GM12878 (cell line): Measurements from ENCODE around the gene PPP1R14D. TPM values are rescaled to one million over a fixed set of nuclear protein-coding genes. Genes with fewer than 3 reads are reported as not detected.

Experiments used
- ATAC-seq: fragments of 200-7000 bp; cut with Tn5 transposase; 3 replicates; pipeline ENCODE4 v1.9.1; 2020; ENCODE audit warnings: mild to moderate bottlenecking, moderate library complexity
- BruUV-seq: library from RNA; stranded (reverse); fragments of 400-500 nt; replicated peaks from 2 replicates; lab custom pipeline; 2021; lab: Mats Ljungman, UMichigan
- CTCF ChIA-PET: fragments of 300-600 bp; sonication (Branson Sonifier 250); formaldehyde crosslinking; extraction: SDS; loops from one replicate; lab custom pipeline; 2021; ENCODE audit warnings: inconsistent platforms; lab: Yijun Ruan, JAX
- POLR2A ChIA-PET: fragments of 350-600 bp; formaldehyde crosslinking; extraction: SDS; loops from one replicate; lab custom pipeline; 2021; ENCODE audit warnings: inconsistent platforms; lab: Charles Lee
- RAD21 ChIA-PET: fragments of 300-600 bp; sonication (Branson Sonifier 250); formaldehyde crosslinking; loops from one replicate; lab custom pipeline; 2023; ENCODE audit warnings: antibody characterized with exemption; ENCODE audit not compliant: unreplicated experiment; lab: Charles Lee
- SMC1A ChIA-PET: fragments of 300-600 bp; sonication (Branson Sonifier 250); formaldehyde crosslinking; loops from one replicate; lab custom pipeline; 2023; ENCODE audit not compliant: unreplicated experiment, uncharacterized antibody; lab: Charles Lee
- DNase-seq: peaks from one replicate; pipeline ENCODE4 v3.0.0-alpha.2; 2011; ENCODE audit warnings: low read depth, low spot score
- FAIRE-seq: peaks from 3 replicates; lab custom pipeline; 2011; peaks lifted over from hg19 to GRCh38; lab: Jason Lieb, UNC
- H2AFZ ChIP-seq: 2 replicates; pipeline ENCODE4 v1.6.0; 2011; ENCODE audit warnings: low read depth, low read length, control low read depth; ENCODE audit not compliant: control insufficient read depth
- H3K27ac ChIP-seq: 2 replicates; pipeline ENCODE4 v1.5.1; 2011; ENCODE audit warnings: control low read depth; ENCODE audit not compliant: control insufficient read depth, insufficient read depth
- H3K27me3 ChIP-seq, 2 experiments: replicated peaks in 1 of 2; 2 replicates each; pipeline versions ENCODE4 v1.6.0 to v1.6.1; 2011; ENCODE audit warnings: low read length in 1 of 2; ENCODE audit not compliant: control insufficient read depth in 2 of 2, insufficient read depth in 2 of 2
- H3K36me3 ChIP-seq, 2 experiments: 2 replicates each; pipeline ENCODE4 v1.5.1; 2011; ENCODE audit warnings: low read length in 1 of 2; ENCODE audit not compliant: control insufficient read depth in 2 of 2, insufficient read depth in 2 of 2
- H3K4me1 ChIP-seq: 2 replicates; pipeline ENCODE4 v1.6.1; 2011; ENCODE audit warnings: mild to moderate bottlenecking, low read length, moderate library complexity, mixed read lengths; ENCODE audit not compliant: control insufficient read depth, insufficient read depth
- H3K4me2 ChIP-seq: 2 replicates; pipeline ENCODE4 v1.6.0; 2011; ENCODE audit warnings: control low read depth; ENCODE audit not compliant: control insufficient read depth, insufficient read depth
- H3K4me3 ChIP-seq: fragments of 200-600 bp; sonication (generic); 2 replicates; pipeline ENCODE4 v1.5.1; 2016
- H3K79me2 ChIP-seq: 2 replicates; pipeline ENCODE4 v1.6.0; 2011; ENCODE audit warnings: low read length; ENCODE audit not compliant: control insufficient read depth, insufficient read depth
- H3K9ac ChIP-seq: 2 replicates; pipeline ENCODE4 v1.8.0; 2011; ENCODE audit warnings: low read length, control low read depth, mixed read lengths; ENCODE audit not compliant: control insufficient read depth, insufficient read depth
- H3K9me3 ChIP-seq: replicated peaks from 3 replicates; pipeline ENCODE4 v1.5.1; 2011; ENCODE audit warnings: mild to moderate bottlenecking, low read length; ENCODE audit not compliant: control insufficient read depth, insufficient read depth
- H4K20me1 ChIP-seq: 2 replicates; pipeline ENCODE4 v1.6.0; 2011; ENCODE audit not compliant: control insufficient read depth, insufficient read depth
- CEBPB ChIP-seq, 2 experiments: fragments of 150-350 bp in 1 of 2; IDR thresholded peaks; 2 replicates each; pipeline ENCODE4 v1.6.1; 2012 to 2014; ENCODE audit warnings: low read depth in 2 of 2, low read length in 2 of 2, borderline replicate concordance in 1 of 2, inconsistent platforms in 1 of 2
- EED ChIP-seq: sonication (generic); IDR thresholded peaks from 2 replicates; pipeline ENCODE4 v1.6.1; 2016; ENCODE audit warnings: antibody characterized with exemption, low read depth
- GATAD2B ChIP-seq: fragments of 450-650 bp; conservative IDR thresholded peaks from 2 replicates; pipeline ENCODE4 v1.6.1; 2017; ENCODE audit warnings: low read depth, mild to moderate bottlenecking, moderate library complexity
- HDAC2 ChIP-seq: fragments of 200-600 bp; sonication (generic); IDR thresholded peaks from 2 replicates; pipeline ENCODE4 v1.6.1; 2017
- NR2C1 ChIP-seq: fragments of 450-650 bp; IDR thresholded peaks from 2 replicates; pipeline ENCODE4 v1.6.1; 2017; ENCODE audit warnings: antibody characterized with exemption, mild to moderate bottlenecking, moderate library complexity
- SMARCA5 ChIP-seq: fragments of 450-650 bp; IDR thresholded peaks from 2 replicates; pipeline ENCODE4 v1.6.1; 2017; ENCODE audit warnings: mild to moderate bottlenecking
- ZBTB40 ChIP-seq: fragments of 450-650 bp; IDR thresholded peaks from 2 replicates; pipeline ENCODE4 v1.6.1; 2016; ENCODE audit warnings: mild to moderate bottlenecking, moderate library complexity, borderline replicate concordance
- WGBS: methylation state at CpG from one replicate; pipeline ENCODE4 v1.1.6; 2016; ENCODE audit warnings: low lambda C conversion rate; ENCODE audit not compliant: insufficient replicate concordance, insufficient coverage; ENCODE audit errors: missing lambda C conversion rate; 5-methylcytosine and 5-hydroxymethylcytosine counted together
- in situ Hi-C: fragments of 300-500 bp; cut with MboI; formaldehyde crosslinking; loops from 9 replicates; pipeline ENCODE4 v1.14.3; 2018; ENCODE audit warnings: mixed read lengths
- intact Hi-C: fragments of 100-400 bp; cut with micrococcal nuclease; formaldehyde crosslinking; loops from one replicate; pipeline ENCODE4 v1.14.2; 2022; ENCODE audit not compliant: unreplicated experiment
- polyA plus RNA-seq, 11 experiments: library from polyadenylated mRNA; depleted of rRNA in 4 of 11; unstranded in 6 of 11; stranded (reverse) in 5 of 11; fragments of >200 nt; fragmentation: Nextera tagmentation in 4 of 11; fragmentation: Illumina TruSeq in 1 of 11; extraction: Ambion mirVana in 4 of 11; extraction: Trizol in 1 of 11; gene quantifications; 1 replicate in 1 of 11; 2 replicates in 10 of 11; pipeline versions ENCODE4 v1.2.1 to v1.2.3, GENCODE V29; 2011 to 2016; ENCODE audit warnings: inconsistent platforms in 2 of 11, missing spikeins in 2 of 11, low read depth in 1 of 11
- total RNA-seq, 4 experiments: library from RNA; depleted of rRNA in 3 of 4; stranded (reverse); fragments of >200 nt in 3 of 4; fragmentation: Illumina TruSeq in 1 of 4; extraction: Trizol in 1 of 4; gene quantifications; 2 replicates each; pipeline versions ENCODE4 v1.2.1 to v1.2.3, GENCODE V29; 2013 to 2021
- TF ChIP-seq, protein P1 (sequence below): fragments of 450-650 bp; IDR thresholded peaks from 2 replicates; pipeline ENCODE4 v1.6.1; 2018; ENCODE audit warnings: mild to moderate bottlenecking, low read depth, moderate library complexity; ENCODE audit not compliant: partially characterized antibody
- TF ChIP-seq, protein P2 (sequence below): fragments of 150-350 bp; IDR thresholded peaks from 2 replicates; pipeline ENCODE4 v1.6.1; 2016; ENCODE audit warnings: low read depth, low read length
- TF ChIP-seq, protein P3 (sequence below): fragments of 450-650 bp; IDR thresholded peaks from 2 replicates; pipeline ENCODE4 v1.6.1; 2016; ENCODE audit warnings: mild to moderate bottlenecking

The PPP1R14D gene
- total and polyA plus RNA-seq, 10 of the 15 experiments (the other 5 are each of a cell fraction or from before 2014, with no cell fraction given): 0.10 TPM; not detected in 9

GRCh38 chr15:40807888-40808461 lies 20.5 kb downstream of the PPP1R14D start:
- Histone ChIP-seq H3K4me1 (peaks cover 15% of the 10 kb centered on the region; the same call in 1 of the 2 replicates), H2AFZ (peak overlapping the region; percentile 48), H3K36me3 (peaks cover 0 to 3% of the 10 kb centered on the region in 2 experiments; a peak in 2 of 4 replicates), H3K9me3 (no peaks in the 10 kb centered on the region), H4K20me1 (no peaks in the 10 kb centered on the region), H3K9ac (peak overlapping the region; percentile 69), H3K27ac (peak overlapping the region; percentile 40; the same call in 1 of the 2 replicates), H3K27me3 (no peaks in the 10 kb centered on the region), H3K79me2 (peaks cover 22% of the 10 kb centered on the region), H3K4me2 (peak overlapping the region; percentile 94), H3K4me3 (peak overlapping the region; percentile 79)
- ATAC-seq (peak; percentile 1; the same call in 2 of the 3 replicates), DNase-seq (no peak), FAIRE-seq (no peak)
- RAD21 ChIA-PET: interaction anchor here (1.0 to 3.3 kb wide), 7 partner anchors 36 to 86 kb away, joined by 3 to 19 read pairs (median 7); partner anchors contain the start of genes RHOV, SPINT1 and VPS18
- POLR2A ChIA-PET: interaction anchor here (0.8 to 2.3 kb wide), 10 partner anchors 14 to 243 kb away, joined by 3 to 10 read pairs (median 4); partner anchors contain the start of genes CCDC32, RAD51 and RHOV
- in situ Hi-C loops: no loop called here
- BruUV-seq: TSS peak; percentile 61
- intact Hi-C loops: loop anchor here (5.0 kb wide), 1 partner anchor 39 kb away; no protein-coding TSS in a partner anchor
- CTCF ChIA-PET: interaction anchor here (0.6 to 3.7 kb wide), 6 partner anchors 15 to 708 kb away, joined by 3 to 19 read pairs (median 6); partner anchors contain the start of gene VPS18
- SMC1A ChIA-PET: interaction anchor here (1.1 to 2.2 kb wide), 5 partner anchors 40 to 84 kb away, joined by 3 to 7 read pairs (median 6); no protein-coding TSS in a partner anchor
- 3% methylated on average over 19 of the region's 19 CpGs for WGBS
- 0 out of 2 replicates have a peak, but pooled peaks have one; percentile 0 for TF ChIP-seq GATAD2B
- TF ChIP-seq HDAC2: no peak
- no peak for TF ChIP-seq EED
- TF ChIP-seq, protein P1, sequence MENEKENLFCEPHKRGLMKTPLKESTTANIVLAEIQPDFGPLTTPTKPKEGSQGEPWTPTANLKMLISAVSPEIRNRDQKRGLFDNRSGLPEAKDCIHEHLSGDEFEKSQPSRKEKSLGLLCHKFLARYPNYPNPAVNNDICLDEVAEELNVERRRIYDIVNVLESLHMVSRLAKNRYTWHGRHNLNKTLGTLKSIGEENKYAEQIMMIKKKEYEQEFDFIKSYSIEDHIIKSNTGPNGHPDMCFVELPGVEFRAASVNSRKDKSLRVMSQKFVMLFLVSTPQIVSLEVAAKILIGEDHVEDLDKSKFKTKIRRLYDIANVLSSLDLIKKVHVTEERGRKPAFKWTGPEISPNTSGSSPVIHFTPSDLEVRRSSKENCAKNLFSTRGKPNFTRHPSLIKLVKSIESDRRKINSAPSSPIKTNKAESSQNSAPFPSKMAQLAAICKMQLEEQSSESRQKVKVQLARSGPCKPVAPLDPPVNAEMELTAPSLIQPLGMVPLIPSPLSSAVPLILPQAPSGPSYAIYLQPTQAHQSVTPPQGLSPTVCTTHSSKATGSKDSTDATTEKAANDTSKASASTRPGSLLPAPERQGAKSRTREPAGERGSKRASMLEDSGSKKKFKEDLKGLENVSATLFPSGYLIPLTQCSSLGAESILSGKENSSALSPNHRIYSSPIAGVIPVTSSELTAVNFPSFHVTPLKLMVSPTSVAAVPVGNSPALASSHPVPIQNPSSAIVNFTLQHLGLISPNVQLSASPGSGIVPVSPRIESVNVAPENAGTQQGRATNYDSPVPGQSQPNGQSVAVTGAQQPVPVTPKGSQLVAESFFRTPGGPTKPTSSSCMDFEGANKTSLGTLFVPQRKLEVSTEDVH: peak; percentile 56
- TF ChIP-seq, protein P2, sequence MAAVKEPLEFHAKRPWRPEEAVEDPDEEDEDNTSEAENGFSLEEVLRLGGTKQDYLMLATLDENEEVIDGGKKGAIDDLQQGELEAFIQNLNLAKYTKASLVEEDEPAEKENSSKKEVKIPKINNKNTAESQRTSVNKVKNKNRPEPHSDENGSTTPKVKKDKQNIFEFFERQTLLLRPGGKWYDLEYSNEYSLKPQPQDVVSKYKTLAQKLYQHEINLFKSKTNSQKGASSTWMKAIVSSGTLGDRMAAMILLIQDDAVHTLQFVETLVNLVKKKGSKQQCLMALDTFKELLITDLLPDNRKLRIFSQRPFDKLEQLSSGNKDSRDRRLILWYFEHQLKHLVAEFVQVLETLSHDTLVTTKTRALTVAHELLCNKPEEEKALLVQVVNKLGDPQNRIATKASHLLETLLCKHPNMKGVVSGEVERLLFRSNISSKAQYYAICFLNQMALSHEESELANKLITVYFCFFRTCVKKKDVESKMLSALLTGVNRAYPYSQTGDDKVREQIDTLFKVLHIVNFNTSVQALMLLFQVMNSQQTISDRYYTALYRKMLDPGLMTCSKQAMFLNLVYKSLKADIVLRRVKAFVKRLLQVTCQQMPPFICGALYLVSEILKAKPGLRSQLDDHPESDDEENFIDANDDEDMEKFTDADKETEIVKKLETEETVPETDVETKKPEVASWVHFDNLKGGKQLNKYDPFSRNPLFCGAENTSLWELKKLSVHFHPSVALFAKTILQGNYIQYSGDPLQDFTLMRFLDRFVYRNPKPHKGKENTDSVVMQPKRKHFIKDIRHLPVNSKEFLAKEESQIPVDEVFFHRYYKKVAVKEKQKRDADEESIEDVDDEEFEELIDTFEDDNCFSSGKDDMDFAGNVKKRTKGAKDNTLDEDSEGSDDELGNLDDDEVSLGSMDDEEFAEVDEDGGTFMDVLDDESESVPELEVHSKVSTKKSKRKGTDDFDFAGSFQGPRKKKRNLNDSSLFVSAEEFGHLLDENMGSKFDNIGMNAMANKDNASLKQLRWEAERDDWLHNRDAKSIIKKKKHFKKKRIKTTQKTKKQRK: no peak
- TF ChIP-seq, protein P3, sequence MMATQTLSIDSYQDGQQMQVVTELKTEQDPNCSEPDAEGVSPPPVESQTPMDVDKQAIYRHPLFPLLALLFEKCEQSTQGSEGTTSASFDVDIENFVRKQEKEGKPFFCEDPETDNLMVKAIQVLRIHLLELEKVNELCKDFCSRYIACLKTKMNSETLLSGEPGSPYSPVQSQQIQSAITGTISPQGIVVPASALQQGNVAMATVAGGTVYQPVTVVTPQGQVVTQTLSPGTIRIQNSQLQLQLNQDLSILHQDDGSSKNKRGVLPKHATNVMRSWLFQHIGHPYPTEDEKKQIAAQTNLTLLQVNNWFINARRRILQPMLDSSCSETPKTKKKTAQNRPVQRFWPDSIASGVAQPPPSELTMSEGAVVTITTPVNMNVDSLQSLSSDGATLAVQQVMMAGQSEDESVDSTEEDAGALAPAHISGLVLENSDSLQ: peak; percentile 38; the same call in 1 of the 2 replicates
- no peak for TF ChIP-seq NR2C1
- TF ChIP-seq SMARCA5: 0 out of 2 replicates have a peak, but pooled peaks have one; percentile 52
- TF ChIP-seq CEBPB (IDR thresholded peaks at IDR 0.05; ENCODE audit: borderline replicate concordance in 1 of 2, low read depth in 2 of 2, low read length in 2 of 2): no peak
- no peak for TF ChIP-seq ZBTB40
